ENCODE results near the gene DNAJB2.
"Not testable (repeated sequence)": the region's sequence is repeated elsewhere in the genome, so short reads cannot be mapped to it uniquely, and the experiment has no call there.

The DNAJB2 gene

GRCh38 chr2:219279151-219279915 is at the start of gene DNAJB2:
TSS of gene DNAJB2 (plus strand) at chr2:219279366. CDS start at chr2:219279834, 468 bp downstream.
- peak; percentile 99 for DNase-seq

GRCh38 chr2:219230059-219230540 is 49.1 kb upstream of the DNAJB2 start:
- DNase-seq, result peak; percentile 70

DNA sequence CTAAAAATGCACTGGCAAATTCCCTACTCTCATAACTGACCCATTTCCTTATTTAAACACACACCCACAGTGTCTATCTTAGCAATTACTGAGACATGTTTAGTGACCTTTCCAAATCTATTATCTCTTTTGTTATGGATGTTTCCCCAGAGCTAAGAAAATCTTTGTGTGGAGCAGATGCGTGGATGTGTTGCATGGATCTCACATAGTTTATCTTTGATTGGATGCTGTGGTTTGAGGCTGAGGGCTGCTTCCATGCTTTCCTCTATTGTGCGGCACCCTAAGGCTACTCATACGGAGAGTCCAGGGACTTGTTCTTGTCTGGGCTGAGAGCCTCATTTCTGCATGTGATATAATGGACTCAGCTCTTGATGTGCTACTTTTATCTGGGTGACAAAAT is 44.8 kb upstream of the DNAJB2 start:
- no peak for DNase-seq

DNA sequence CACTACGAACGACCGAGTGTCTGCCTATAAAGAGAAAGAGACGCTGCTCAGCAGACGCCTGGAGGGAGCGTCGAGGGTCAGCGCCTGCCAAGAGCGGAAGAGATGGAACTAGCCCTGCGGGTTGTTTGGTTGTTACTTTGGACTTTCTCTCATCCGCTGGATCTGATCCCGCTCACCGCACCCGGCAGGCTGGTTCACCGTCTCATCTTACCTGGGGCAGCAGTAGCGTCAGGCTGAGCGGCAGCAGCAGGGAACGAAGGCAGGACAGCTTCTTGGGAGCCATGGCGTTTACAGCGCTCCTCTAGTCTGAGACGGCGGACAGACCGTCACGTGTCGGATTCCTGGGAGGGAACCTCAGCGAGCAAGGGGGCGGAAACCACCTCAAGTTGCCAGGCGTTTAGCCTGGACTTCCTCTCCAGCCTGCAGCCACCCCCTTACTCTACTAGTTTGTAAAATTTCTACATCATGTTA is 35.8 kb upstream of the DNAJB2 start:
- no peak for DNase-seq

DNA sequence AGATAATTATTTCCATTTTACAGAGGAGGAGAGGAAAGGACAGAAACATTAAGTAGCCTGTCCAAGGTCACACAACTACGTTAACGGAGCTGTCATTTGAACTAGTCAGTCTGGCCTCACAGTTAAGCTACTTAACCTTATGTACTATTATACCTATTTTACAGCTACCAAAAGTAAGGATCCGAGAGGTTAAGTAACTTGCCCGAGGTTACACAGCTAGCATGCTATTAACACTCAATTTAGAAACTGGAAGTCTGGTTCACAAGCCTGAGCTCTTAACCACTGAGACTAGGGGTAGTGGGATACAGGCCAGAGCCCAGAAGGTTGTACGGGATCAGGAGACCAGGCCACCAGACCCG is 34.4 kb upstream of the DNAJB2 start:
- no peak for DNase-seq

GRCh38 chr2:219245148-219245898 is 33.8 kb upstream of the DNAJB2 start, which contains the start of the genes GLB1L and STK16:
TSS of gene GLB1L (minus strand) at chr2:219245444. CDS start at chr2:219243573, 1,871 bp downstream.
TSS of gene STK16 (plus strand) at chr2:219245479. CDS start at chr2:219246000, 521 bp downstream.
- DNase-seq, result peak; percentile 94

DNA sequence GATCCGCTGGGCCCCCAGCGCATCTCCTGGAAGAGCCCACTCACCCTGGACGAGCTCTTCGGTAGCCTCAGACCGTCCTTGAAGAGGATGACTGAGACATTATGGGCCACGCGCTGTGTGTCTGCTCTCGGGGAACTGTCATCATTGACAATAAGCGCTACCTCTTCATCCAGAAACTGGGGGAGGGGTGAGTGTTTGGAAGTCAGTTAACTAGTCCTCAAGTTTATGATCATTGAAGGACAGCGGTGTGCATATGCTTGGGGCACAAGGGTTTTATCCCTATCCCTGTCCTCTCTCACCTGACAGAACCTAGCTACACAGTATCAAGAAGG is 33.3 kb upstream of the DNAJB2 start:
- DNase-seq, result peak; percentile 42

DNA sequence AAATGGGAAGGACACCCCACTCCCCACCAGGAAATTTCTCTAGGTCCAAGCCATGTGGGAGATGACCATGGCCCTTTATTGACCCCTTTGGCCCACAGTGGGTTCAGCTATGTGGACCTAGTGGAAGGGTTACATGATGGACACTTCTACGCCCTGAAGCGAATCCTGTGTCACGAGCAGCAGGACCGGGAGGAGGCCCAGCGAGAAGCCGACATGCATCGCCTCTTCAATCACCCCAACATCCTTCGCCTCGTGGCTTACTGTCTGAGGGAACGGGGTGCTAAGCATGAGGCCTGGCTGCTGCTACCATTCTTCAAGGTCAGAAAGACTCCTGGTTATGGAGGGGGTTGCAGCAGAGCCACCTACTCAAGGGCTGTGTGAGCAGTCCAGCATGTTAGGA is 32.6 kb upstream of the DNAJB2 start:
- DNase-seq, result no peak

GRCh38 chr2:219247678-219248642 is 31.2 kb upstream of the DNAJB2 start:
- peak; percentile 82 for DNase-seq

DNA sequence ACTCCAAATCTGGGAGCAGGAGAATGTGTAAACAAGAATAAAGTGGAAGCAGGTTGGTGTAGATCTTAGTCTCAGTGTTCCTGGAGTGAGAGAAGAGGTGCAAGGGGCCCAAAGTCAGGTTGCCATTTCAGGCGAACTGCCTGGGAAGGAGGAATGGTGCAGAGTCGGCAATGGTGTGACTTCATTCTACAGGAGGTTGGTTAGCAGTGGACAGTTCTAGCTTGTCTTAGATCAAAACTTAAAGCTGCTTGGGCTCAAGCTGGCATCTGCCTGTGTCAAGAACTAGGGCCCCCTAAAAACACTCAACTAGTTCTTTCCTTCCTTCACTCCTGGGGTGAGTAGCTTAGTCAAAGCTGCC is 30.3 kb upstream of the DNAJB2 start:
- peak; percentile 24 for DNase-seq

GRCh38 chr2:219249203-219249980 is 29.8 kb upstream of the DNAJB2 start:
- peak; percentile 70 for DNase-seq

- DNase-seq, result no peak
These were observed 29.0 kb upstream of the DNAJB2 start for GRCh38 chr2:219250049-219250781.

GRCh38 chr2:219251656-219252055 is 27.5 kb upstream of the DNAJB2 start:
- DNase-seq, result no peak

DNA sequence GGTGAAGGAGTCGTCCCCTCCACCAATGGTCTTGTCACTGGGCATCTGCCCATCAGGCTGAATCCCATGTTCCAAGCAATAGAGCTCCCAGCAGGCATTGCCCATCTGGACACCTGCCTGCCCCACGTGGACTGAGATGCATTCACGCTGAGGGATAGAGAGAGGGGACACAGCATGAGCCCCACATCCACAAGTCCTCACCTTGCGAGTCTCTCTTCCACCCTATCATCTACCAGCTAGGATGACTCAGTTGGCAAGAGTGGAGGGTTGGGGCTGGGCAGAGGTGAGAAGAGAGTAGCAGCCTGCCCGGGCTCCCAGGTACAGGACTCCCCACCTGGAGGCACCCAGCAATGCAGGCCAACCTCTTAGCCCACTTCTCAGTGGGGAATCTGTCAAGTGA is 27.1 kb upstream of the DNAJB2 start:
- DNase-seq, result peak; percentile 45

DNA sequence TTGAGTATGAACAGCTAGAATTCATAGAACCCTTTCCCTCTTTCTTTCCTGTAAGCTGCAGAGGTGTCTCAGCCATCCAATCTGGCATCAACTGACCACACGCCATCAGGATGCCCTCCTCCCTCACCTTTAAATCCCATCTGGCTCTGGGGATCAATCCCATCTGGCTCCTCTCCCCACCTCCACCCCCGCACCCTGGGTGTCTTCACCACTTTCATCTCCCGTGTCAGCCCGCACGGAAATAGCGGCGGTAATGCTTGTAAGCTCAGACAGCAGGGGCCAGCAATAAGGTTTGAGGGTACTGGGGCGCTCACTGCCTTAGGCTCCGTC is 26.6 kb upstream of the DNAJB2 start:
- DNase-seq, result no peak

DNA sequence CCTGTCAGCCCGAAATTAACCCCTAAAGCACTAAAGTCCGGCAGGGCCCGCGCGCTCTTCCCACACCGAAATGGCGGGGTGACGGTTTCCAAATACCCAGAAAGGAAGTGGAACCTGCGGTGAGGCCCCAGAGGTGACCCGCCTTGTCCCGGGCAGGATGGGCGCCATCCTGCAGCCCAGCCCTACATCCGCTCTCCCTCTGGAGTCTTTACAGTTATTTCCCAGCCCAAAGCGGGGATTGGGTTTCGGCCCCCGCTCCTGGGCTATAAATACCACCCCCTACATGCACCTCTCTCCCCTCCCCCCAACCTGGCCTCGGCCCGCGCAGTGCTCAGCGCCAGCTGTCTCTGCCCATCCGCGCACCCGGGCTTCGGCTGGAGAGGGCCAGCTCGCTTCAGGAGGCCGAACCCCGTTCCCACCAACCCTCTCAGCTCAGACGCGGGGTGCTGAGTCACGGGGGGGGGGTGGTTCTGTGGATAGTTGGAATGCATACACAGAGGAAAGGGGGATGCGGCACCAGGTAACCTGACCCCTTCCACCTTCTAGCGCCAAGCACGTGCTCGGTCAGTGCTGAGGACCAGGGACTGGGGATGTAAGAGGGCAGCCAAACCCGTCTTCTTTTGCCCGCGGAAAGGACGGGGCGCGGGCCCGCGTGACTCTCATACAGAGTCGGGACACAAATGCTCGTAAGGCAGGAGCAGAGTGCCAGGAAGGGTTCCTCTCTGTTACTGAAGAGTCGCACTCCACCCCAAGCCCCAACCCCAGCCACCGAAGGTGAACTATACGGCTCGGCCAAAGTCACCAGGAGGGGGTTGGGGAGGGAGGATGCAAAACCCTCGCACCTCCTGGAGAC is 26.0 kb upstream of the DNAJB2 start, which contains the start of gene TUBA4B:
TUBA4B (plus strand) TSS at position 344 of the 853 bp plus-strand sequence; CDS start at position 509, 165 bp downstream.
- peak; percentile 74 for DNase-seq

- peak; percentile 93 for DNase-seq
These were observed 25.2 kb upstream of the DNAJB2 start, which contains the start of gene TUBA4A for GRCh38 chr2:219253753-219254589. TSS of gene TUBA4A (minus strand) at chr2:219253918. CDS start at chr2:219253858, 60 bp downstream.

DNA sequence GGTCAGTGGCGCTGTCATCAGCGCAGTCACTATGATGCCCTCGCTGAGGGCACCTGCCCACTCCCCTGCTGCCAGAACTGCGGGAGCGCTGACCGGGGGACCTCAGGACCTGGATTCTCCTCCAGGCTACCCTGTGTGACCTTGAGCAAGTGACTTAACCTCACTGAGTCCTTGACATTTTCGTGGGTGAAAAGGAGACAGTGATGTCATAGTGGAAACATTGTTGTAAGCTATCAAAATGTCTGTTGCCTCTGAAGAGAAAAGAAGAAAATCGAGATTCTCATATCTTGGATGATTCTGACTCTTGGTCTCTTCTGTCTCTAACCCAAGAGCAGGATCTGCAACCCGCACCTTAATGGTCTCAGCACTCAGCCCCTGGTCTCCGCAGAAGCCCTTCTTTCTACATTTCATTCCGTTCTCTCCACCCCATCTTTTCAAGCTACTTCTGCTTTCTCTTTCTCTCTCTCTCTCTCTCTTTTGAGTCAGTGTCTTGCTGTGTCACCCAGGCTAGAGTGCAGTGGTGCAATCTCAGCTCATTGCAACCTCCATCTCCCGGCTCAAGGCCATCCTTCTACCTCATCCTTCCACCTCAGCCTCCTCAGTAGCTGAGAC is 24.5 kb upstream of the DNAJB2 start:
- peak; percentile 62 for DNase-seq

GRCh38 chr2:219258942-219259341 is 20.2 kb upstream of the DNAJB2 start:
- DNase-seq, result not testable (repeated sequence)

Data from activated CD4-positive, alpha-beta T cell treated with anti-CD3 and anti-CD28 coated beads, Interleukin-2, Interleukin-6, amounts not matched to agents 100 ng/mL and 50 ng/mL, durations not matched to agents 16 hours and 8 hours (primary cell).